Suprapubic skin (tissue), 4 donors: Measurements from ENCODE around the gene UBE2R2. TPM values are rescaled to one million over a fixed set of nuclear protein-coding genes. Genes with fewer than 3 reads are reported as not detected.
"Not testable (repeated sequence)": the region's sequence is repeated elsewhere in the genome, so short reads cannot be mapped to it uniquely, and the experiment has no call there.

Source experiments
- DNase-seq, 2 donors: peaks; one replicate each; pipeline ENCODE4 v3.0.0-alpha.2; 2019; ENCODE audit warnings: low spot score in 2 of 2
- H3K27ac ChIP-seq: fragments of 200-600 bp; sonication (generic); one replicate; pipeline ENCODE4 v1.5.1; 2019
- H3K27me3 ChIP-seq: fragments of 200-600 bp; sonication (generic); one replicate; pipeline ENCODE4 v1.5.1; 2019
- H3K36me3 ChIP-seq: fragments of 200-600 bp; sonication (generic); one replicate; pipeline ENCODE4 v1.5.1; 2019
- H3K4me1 ChIP-seq: fragments of 200-600 bp; sonication (generic); one replicate; pipeline ENCODE4 v1.5.1; 2019
- H3K4me3 ChIP-seq: fragments of 200-600 bp; sonication (generic); one replicate; pipeline ENCODE4 v1.5.1; 2019; ENCODE audit warnings: mild to moderate bottlenecking
- H3K9me3 ChIP-seq: fragments of 200-600 bp; sonication (generic); one replicate; pipeline ENCODE4 v1.5.1; 2019
- CTCF ChIP-seq, 2 donors: fragments of 200-600 bp in 1 of 2; fragments of 450-650 bp in 1 of 2; sonication (generic) in 1 of 2; IDR thresholded peaks; one replicate each; pipeline ENCODE4 v1.5.1; 2016 to 2019; ENCODE audit warnings: antibody characterized with exemption in 2 of 2, mild to moderate bottlenecking in 1 of 2, moderate library complexity in 1 of 2
- EP300 ChIP-seq: sonication (generic); formaldehyde crosslinking; IDR thresholded peaks from one replicate; pipeline ENCODE4 v1.6.1; 2017; ENCODE audit warnings: antibody characterized with exemption
- POLR2A ChIP-seq, 2 donors: fragments of 450-650 bp; IDR thresholded peaks; one replicate each; pipeline ENCODE4 v1.6.1; 2017; ENCODE audit warnings: antibody characterized with exemption in 2 of 2, mild to moderate bottlenecking in 2 of 2, moderate library complexity in 2 of 2
- POLR2AphosphoS5 ChIP-seq, 3 donors: sonication (generic); formaldehyde crosslinking; IDR thresholded peaks; one replicate each; pipeline ENCODE4 v1.6.1; 2017; ENCODE audit warnings: antibody characterized with exemption in 3 of 3
- WGBS: methylation state at CpG from one replicate; pipeline ENCODE4 v1.1.5; 2018; 5-methylcytosine and 5-hydroxymethylcytosine counted together
- total RNA-seq, 4 donors: library from RNA; depleted of rRNA; stranded (reverse); fragments of >200 nt; gene quantifications; one replicate each; pipeline ENCODE4 v1.1.0, GENCODE V29; 2016

The UBE2R2 gene
- total RNA-seq = 10 to 100 TPM; 29.2 to 36.4 (median 33.5) TPM

GRCh38 chr9:33816327-33817252, at the start of gene UBE2R2:
Gene UBE2R2, plus strand, starts transcription at chr9:33817160. Its CDS starts 598 bp downstream, at chr9:33817758.
- H3K4me1 ChIP-seq = peaks cover 58% of the 10 kb centered on the region

DNA sequence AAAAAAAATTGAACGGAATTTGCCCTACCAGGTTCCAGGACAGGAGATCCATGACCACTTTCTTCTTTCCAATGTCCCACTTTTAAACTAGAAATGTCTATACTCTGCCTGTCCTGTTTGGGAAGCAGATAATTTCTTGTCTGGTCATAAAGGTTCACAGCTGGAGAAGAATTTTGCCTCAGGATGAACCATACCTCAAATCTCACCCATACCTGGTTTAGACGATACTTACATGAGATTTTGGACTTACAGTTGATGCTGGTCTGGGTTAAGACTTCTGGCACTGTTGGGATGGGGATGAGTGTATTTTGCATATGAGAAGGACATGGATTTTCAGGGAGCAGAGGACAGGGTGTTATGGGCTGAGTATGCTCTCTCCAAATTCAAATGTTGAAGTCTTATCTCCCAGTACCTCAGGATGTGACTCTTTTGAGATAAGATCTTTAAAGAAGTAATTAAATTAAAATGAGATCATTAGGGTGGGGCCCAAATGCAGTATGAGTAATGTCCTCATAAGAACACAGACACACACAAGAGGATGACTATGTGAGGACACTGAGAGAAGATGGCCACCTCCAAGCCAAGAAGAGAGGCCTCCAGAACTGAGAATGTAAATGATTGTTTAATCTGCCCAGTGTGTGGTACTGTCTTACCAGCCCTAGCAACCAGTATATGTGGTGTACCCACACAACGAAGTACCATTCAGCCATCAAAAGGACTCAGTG, 46.6 kb upstream of the UBE2R2 start:
- peak overlapping the region; percentile 75 for H3K27ac ChIP-seq
- not testable (repeated sequence) for H3K27me3 ChIP-seq, H3K9me3 ChIP-seq, DNase-seq, H3K4me3 ChIP-seq, H3K36me3 ChIP-seq
- 64% methylated on average over 3 of the region's 3 CpGs for WGBS
- peaks cover 16% of the 10 kb centered on the region for H3K4me1 ChIP-seq

More at GRCh38 chr9:33816327-33817252, at the start of gene UBE2R2:
- TF ChIP-seq EP300 (no peak), CTCF (IDR thresholded peaks at IDR 0.05) (no peak), POLR2AphosphoS5 (IDR thresholded peaks at IDR 0.05) (peak in 2 of 3 donors; percentile 61 to 66), POLR2A (IDR thresholded peaks at IDR 0.05) (peak; percentile 24 to 75)
- H3K36me3 ChIP-seq = no peaks in the 10 kb centered on the region
- H3K27ac ChIP-seq = peak within 1 kb of the TSS; percentile 100
- DNase-seq = peak; percentile 94
- no peaks in the 10 kb centered on the region for H3K9me3 ChIP-seq
- H3K27me3 ChIP-seq = no peaks in the 10 kb centered on the region
- 8% methylated on average over 14 of the region's 66 CpGs for WGBS
- peak within 1 kb of the TSS; percentile 96 for H3K4me3 ChIP-seq

DNA sequence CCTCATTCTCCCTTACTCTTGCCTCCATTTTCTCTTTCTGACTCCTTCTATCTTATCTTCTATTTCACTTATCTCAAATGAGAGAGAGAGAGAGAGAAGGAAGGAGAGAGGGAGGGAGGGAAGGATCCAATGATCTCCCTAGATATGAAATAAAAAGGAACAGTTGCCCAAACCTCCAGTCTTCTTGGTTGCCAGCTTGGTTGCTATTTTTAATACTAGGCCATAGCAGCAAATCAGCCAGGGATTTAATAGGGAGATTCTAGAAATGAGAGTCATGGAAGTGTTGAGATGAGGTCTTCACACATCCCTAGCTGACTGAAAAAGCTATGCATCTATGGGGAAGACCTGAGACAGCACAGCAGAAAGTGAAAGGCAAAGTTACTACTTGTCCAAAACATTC, 43.8 kb upstream of the UBE2R2 start:
- peak overlapping the region; percentile 51 for H3K27ac ChIP-seq
- peaks cover 17% of the 10 kb centered on the region for H3K4me1 ChIP-seq
- H3K9me3 ChIP-seq, DNase-seq, H3K36me3 ChIP-seq, H3K27me3 ChIP-seq, H3K4me3 ChIP-seq: not testable (repeated sequence)

DNA sequence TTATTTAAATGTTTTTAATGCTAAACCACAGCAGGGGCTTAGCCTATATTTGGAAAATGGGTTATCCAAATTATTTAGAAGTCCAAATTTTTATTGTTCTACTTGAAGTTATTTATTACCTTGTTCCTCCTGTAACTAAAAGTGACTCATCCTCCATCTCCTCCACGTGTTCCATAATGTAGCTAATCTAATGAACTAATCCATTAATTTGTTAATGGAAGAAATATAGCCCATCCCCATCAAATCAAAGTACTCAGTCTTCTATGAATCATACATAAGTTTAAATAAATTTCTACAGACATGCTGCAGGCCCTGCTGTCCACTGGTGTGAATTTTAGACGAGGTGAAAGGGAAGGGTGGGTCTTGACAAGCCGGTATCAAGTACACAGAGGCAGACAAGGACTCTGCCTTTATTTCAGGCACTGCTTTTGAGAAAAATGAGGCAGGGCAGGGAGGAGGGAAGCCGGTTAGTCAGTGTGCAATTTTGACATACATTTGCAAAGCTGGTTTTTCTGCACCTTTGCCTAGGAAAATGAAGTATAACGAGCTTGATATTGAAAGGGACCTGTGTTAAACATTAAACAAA, 42.8 kb upstream of the UBE2R2 start:
- H3K36me3 ChIP-seq, H3K4me3 ChIP-seq, DNase-seq, H3K9me3 ChIP-seq, H3K27me3 ChIP-seq: not testable (repeated sequence)
- H3K27ac ChIP-seq = peak overlapping the region; percentile 51
- 39% methylated on average over 5 of the region's 5 CpGs for WGBS
- peaks cover 21% of the 10 kb centered on the region for H3K4me1 ChIP-seq

DNA sequence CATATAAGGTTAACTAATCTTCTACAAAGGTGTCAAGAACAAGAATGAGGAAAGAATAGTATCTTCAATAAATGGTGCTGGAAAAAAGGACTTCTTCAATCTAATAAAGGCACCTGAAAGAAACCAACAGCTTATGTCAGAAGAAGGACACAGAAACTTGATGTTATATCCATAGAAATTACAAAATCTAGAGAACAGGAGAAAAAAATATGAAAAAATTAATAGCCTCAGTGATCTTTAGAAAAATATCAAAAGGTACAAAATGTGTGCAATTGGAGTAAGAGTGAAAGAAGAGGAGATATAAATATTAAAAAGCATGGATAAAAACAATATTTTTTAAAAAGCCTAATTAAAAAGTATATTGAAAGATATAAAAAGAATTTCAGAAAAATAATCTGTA, 40.4 kb upstream of the UBE2R2 start:
- no peak for TF ChIP-seq POLR2A (IDR thresholded peaks at IDR 0.05)
- no peak for TF ChIP-seq CTCF (IDR thresholded peaks at IDR 0.05)
- TF ChIP-seq POLR2AphosphoS5 (IDR thresholded peaks at IDR 0.05) = no peak
- TF ChIP-seq EP300 = no peak
- H3K4me3 ChIP-seq = no peak overlapping the region
- H3K36me3 ChIP-seq = no peaks in the 10 kb centered on the region
- DNase-seq = no peak
- H3K27me3 ChIP-seq = no peaks in the 10 kb centered on the region
- peaks cover 12% of the 10 kb centered on the region for H3K4me1 ChIP-seq
- H3K27ac ChIP-seq = no peak overlapping the region
- H3K9me3 ChIP-seq = no peaks in the 10 kb centered on the region

DNA sequence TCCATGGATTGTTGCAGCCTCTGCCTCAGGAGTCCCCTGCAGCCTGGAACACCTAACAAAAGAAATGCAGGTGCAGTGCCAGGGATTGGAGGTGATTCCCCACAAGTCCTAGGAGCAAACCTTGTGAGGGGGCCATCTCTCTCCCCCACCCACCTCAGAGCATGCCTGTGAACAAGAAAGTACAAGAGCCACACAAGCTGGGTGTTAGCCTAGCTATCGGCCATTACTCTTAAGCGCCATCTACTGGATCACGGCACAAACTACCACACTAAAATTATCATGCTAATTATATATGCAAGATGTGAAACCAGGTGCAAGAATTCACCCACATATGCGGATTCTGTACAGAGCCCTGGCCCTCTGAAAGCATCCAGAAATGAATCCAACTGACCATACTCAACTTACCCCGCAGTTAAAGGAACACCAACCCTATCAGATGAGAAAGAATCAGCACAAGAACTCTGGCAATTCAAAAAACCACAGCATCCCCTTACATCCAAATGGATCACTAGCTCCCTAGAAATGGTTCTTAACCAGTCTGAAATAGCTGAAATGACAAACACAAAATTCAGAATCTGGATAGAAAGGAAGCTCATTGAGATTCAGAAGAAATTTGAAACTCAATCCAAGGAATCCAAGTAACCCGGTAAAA, 38.1 kb upstream of the UBE2R2 start:
- Histone ChIP-seq H3K27ac (no peak overlapping the region), H3K9me3 (no peaks in the 10 kb centered on the region), H3K4me1 (peaks cover 9% of the 10 kb centered on the region), H3K27me3 (no peaks in the 10 kb centered on the region), H3K36me3 (no peaks in the 10 kb centered on the region), H3K4me3 (no peak overlapping the region)
- 10% methylated on average over 6 of the region's 6 CpGs for WGBS
- DNase-seq = no peak
- TF ChIP-seq POLR2A (IDR thresholded peaks at IDR 0.05) (no peak), POLR2AphosphoS5 (IDR thresholded peaks at IDR 0.05) (no peak), CTCF (IDR thresholded peaks at IDR 0.05) (peak; percentile 28 to 76), EP300 (no peak)
